Naive B cell (primary cell): ENCODE data around the gene CRIP2. TPM values are rescaled to one million over a fixed set of nuclear protein-coding genes. Genes with fewer than 3 reads are reported as not detected.
A peak's percentile ranks its signal among the peaks of the same experiment; 100 is the strongest.

Source experiments
- ATAC-seq, 2 donors: fragments of 150-1000 bp; cut with Tn5 transposase; 2 replicates each; pipeline ENCODE4 v1.10.0; 2021; ENCODE audit warnings: low read depth in 2 of 2, mild to moderate bottlenecking in 2 of 2, moderate library complexity in 2 of 2
- DNase-seq: peaks from one replicate; pipeline ENCODE4 v3.0.0; 2022
- H3K27ac Mint-ChIP-seq, 6 donors: one replicate each; pipeline ENCODE4 v1.8.0; 2020 to 2022; ENCODE audit warnings: mild to moderate bottlenecking in 6 of 6, mixed read lengths in 6 of 6, moderate library complexity in 5 of 6, inconsistent platforms in 2 of 6
- H3K27me3 Mint-ChIP-seq, 3 donors: one replicate each; pipeline ENCODE4 v1.8.0; 2021 to 2022; ENCODE audit warnings: mixed read lengths in 3 of 3, mild to moderate bottlenecking in 1 of 3
- H3K36me3 Mint-ChIP-seq, 2 donors: one replicate each; pipeline ENCODE4 v1.8.0; 2020 to 2022; ENCODE audit warnings: mixed read lengths in 2 of 2, inconsistent platforms in 1 of 2, mild to moderate bottlenecking in 1 of 2
- H3K4me1 Mint-ChIP-seq, 3 donors: one replicate each; pipeline ENCODE4 v1.8.0; 2020 to 2022; ENCODE audit warnings: mixed read lengths in 3 of 3, inconsistent platforms in 1 of 3, mild to moderate bottlenecking in 1 of 3, moderate library complexity in 1 of 3
- H3K4me3 Mint-ChIP-seq, 8 donors: one replicate each; pipeline ENCODE4 v1.8.0; 2020 to 2022; ENCODE audit warnings: mild to moderate bottlenecking in 8 of 8, mixed read lengths in 8 of 8, moderate library complexity in 8 of 8, inconsistent platforms in 2 of 8
- H3K9me3 Mint-ChIP-seq, 7 donors: one replicate each; pipeline ENCODE4 v1.8.0; 2020 to 2022; ENCODE audit warnings: mixed read lengths in 7 of 7, mild to moderate bottlenecking in 5 of 7, inconsistent platforms in 2 of 7, moderate library complexity in 1 of 7
- polyA plus RNA-seq, 6 donors: library from polyadenylated mRNA; unstranded; fragments of 300-500 nt; fragmentation: Illumina TruSeq; gene quantifications; one replicate each; pipeline ENCODE4 v1.2.3, GENCODE V29; 2021; ENCODE audit warnings: low read depth in 6 of 6

Gene CRIP2
- polyA plus RNA-seq, 6 donors from 2014 or later, result 2.0 to 27.3 (median 8.4) TPM

GRCh38 chr14:105499256-105500035 lies 24.8 kb downstream of the CRIP2 start:
- no peak for ATAC-seq
- no peak for DNase-seq
- peak overlapping the region in 1 of 6 donors; percentile 61 for H3K27ac Mint-ChIP-seq
- no peak overlapping the region for H3K4me3 Mint-ChIP-seq
- H3K36me3 Mint-ChIP-seq, result no peaks in the 10 kb centered on the region
- H3K4me1 Mint-ChIP-seq, result peaks cover 0 to 4% (median 0%) of the 10 kb centered on the region in 3 donors
- H3K9me3 Mint-ChIP-seq, result no peaks in the 10 kb centered on the region
- H3K27me3 Mint-ChIP-seq, result peaks cover 0 to 8% (median 5%) of the 10 kb centered on the region in 3 donors

- no peaks in the 10 kb centered on the region for H3K9me3 Mint-ChIP-seq
- DNase-seq (no peak), ATAC-seq (no peak)
- H3K27ac Mint-ChIP-seq, result peak overlapping the region in 2 of 6 donors; percentile 33 to 54
- peaks cover 0 to 8% (median 5%) of the 10 kb centered on the region in 3 donors for H3K27me3 Mint-ChIP-seq
- no peaks in the 10 kb centered on the region for H3K36me3 Mint-ChIP-seq
- peaks cover 0 to 4% (median 0%) of the 10 kb centered on the region in 3 donors for H3K4me1 Mint-ChIP-seq
- no peak overlapping the region for H3K4me3 Mint-ChIP-seq
Measured at GRCh38 chr14:105500036-105500725, 25.6 kb downstream of the CRIP2 start.

- DNase-seq (no peak), ATAC-seq (no peak)
- Mint-ChIP-seq H3K27ac (peak overlapping the region in 1 of 6 donors; percentile 54), H3K27me3 (peaks cover 0 to 8% (median 5%) of the 10 kb centered on the region in 3 donors), H3K36me3 (no peaks in the 10 kb centered on the region), H3K9me3 (no peaks in the 10 kb centered on the region), H3K4me1 (peaks cover 0 to 4% (median 0%) of the 10 kb centered on the region in 3 donors), H3K4me3 (no peak overlapping the region)
Measured at GRCh38 chr14:105500726-105501101, 26.1 kb downstream of the CRIP2 start.

GRCh38 chr14:105501504-105502291 lies 27.1 kb downstream of the CRIP2 start:
- DNase-seq (no peak), ATAC-seq (no peak)
- H3K27ac Mint-ChIP-seq, result peak overlapping the region in 1 of 6 donors; percentile 53
- no peaks in the 10 kb centered on the region for H3K36me3 Mint-ChIP-seq
- H3K4me3 Mint-ChIP-seq, result no peak overlapping the region
- peaks cover 0 to 8% (median 5%) of the 10 kb centered on the region in 3 donors for H3K27me3 Mint-ChIP-seq
- no peaks in the 10 kb centered on the region for H3K9me3 Mint-ChIP-seq
- H3K4me1 Mint-ChIP-seq, result peaks cover 0 to 4% (median 0%) of the 10 kb centered on the region in 3 donors

- Mint-ChIP-seq H3K27me3 (peaks cover under 1 to 14% (median 6%) of the 10 kb centered on the region in 3 donors), H3K9me3 (no peaks in the 10 kb centered on the region), H3K4me3 (peak overlapping the region in 2 of 8 donors; percentile 35 to 41), H3K4me1 (peaks cover 0 to 4% (median 0%) of the 10 kb centered on the region in 3 donors), H3K27ac (peak overlapping the region in 3 of 6 donors; percentile 33 to 79 (median 73)), H3K36me3 (no peaks in the 10 kb centered on the region)
- DNase-seq, result no peak
- ATAC-seq, result no peak
Measured at GRCh38 chr14:105502446-105503295, 28.1 kb downstream of the CRIP2 start.

- Mint-ChIP-seq H3K27me3 (peaks cover 5 to 19% (median 11%) of the 10 kb centered on the region in 3 donors), H3K27ac (peak overlapping the region in 1 of 6 donors; percentile 73), H3K36me3 (no peaks in the 10 kb centered on the region), H3K4me1 (peaks cover 0 to 4% (median 0%) of the 10 kb centered on the region in 3 donors), H3K4me3 (no peak overlapping the region), H3K9me3 (no peaks in the 10 kb centered on the region)
- ATAC-seq (no peak), DNase-seq (no peak)
Measured at GRCh38 chr14:105503296-105503640, 28.6 kb downstream of the CRIP2 start.

GRCh38 chr14:105503935-105504692 lies 29.5 kb downstream of the CRIP2 start:
- DNase-seq (no peak), ATAC-seq (no peak)
- peaks cover 11 to 27% (median 17%) of the 10 kb centered on the region in 3 donors for H3K27me3 Mint-ChIP-seq
- no peaks in the 10 kb centered on the region for H3K9me3 Mint-ChIP-seq
- H3K4me3 Mint-ChIP-seq, result no peak overlapping the region
- H3K36me3 Mint-ChIP-seq, result no peaks in the 10 kb centered on the region
- peak overlapping the region in 3 of 6 donors; percentile 52 to 73 (median 61) for H3K27ac Mint-ChIP-seq
- H3K4me1 Mint-ChIP-seq, result peaks cover 0 to 4% (median 0%) of the 10 kb centered on the region in 3 donors

- DNase-seq (no peak), ATAC-seq (no peak)
- no peaks in the 10 kb centered on the region for H3K9me3 Mint-ChIP-seq
- peaks cover 0 to 4% (median 0%) of the 10 kb centered on the region in 3 donors for H3K4me1 Mint-ChIP-seq
- peaks cover 12 to 27% (median 17%) of the 10 kb centered on the region in 3 donors for H3K27me3 Mint-ChIP-seq
- H3K36me3 Mint-ChIP-seq, result no peaks in the 10 kb centered on the region
- H3K4me3 Mint-ChIP-seq, result no peak overlapping the region
- no peak overlapping the region for H3K27ac Mint-ChIP-seq
Measured at GRCh38 chr14:105505101-105505500, 30.5 kb downstream of the CRIP2 start.

- Mint-ChIP-seq H3K27me3 (peaks cover 20 to 31% (median 27%) of the 10 kb centered on the region in 3 donors), H3K4me3 (no peak overlapping the region), H3K9me3 (no peaks in the 10 kb centered on the region), H3K4me1 (peaks cover 5 to 7% (median 5%) of the 10 kb centered on the region in 3 donors), H3K36me3 (no peaks in the 10 kb centered on the region), H3K27ac (no peak overlapping the region)
- DNase-seq (no peak), ATAC-seq (no peak)
Measured at GRCh38 chr14:105507247-105507646, 32.6 kb downstream of the CRIP2 start.

- ATAC-seq (no peak), DNase-seq (no peak)
- Mint-ChIP-seq H3K27me3 (peaks cover 20 to 32% (median 20%) of the 10 kb centered on the region in 3 donors), H3K9me3 (no peaks in the 10 kb centered on the region), H3K4me3 (no peak overlapping the region), H3K4me1 (peaks cover 3 to 5% (median 5%) of the 10 kb centered on the region in 3 donors), H3K27ac (no peak overlapping the region), H3K36me3 (no peaks in the 10 kb centered on the region)
Measured at GRCh38 chr14:105508069-105508468, 33.4 kb downstream of the CRIP2 start.

GRCh38 chr14:105508601-105509000 lies 34.0 kb downstream of the CRIP2 start:
- Mint-ChIP-seq H3K4me1 (peaks cover 3 to 5% (median 5%) of the 10 kb centered on the region in 3 donors), H3K27me3 (peaks cover 19 to 35% (median 20%) of the 10 kb centered on the region in 3 donors), H3K9me3 (peaks cover 0 to under 1% (median 0%) of the 10 kb centered on the region in 7 donors), H3K36me3 (no peaks in the 10 kb centered on the region), H3K4me3 (no peak overlapping the region), H3K27ac (peak overlapping the region in 2 of 6 donors; percentile 79 to 87)
- ATAC-seq (no peak), DNase-seq (no peak)

- Mint-ChIP-seq H3K4me1 (peaks cover under 1 to 7% (median 4%) of the 10 kb centered on the region in 3 donors), H3K27me3 (peaks cover 25 to 47% (median 26%) of the 10 kb centered on the region in 3 donors), H3K36me3 (no peaks in the 10 kb centered on the region), H3K9me3 (peaks cover 0 to 8% (median 0%) of the 10 kb centered on the region in 7 donors), H3K4me3 (no peak overlapping the region), H3K27ac (no peak overlapping the region)
- DNase-seq (no peak), ATAC-seq (no peak)
Measured at GRCh38 chr14:105517096-105517495, 42.5 kb downstream of the CRIP2 start.
